Left ventricle myocardium inferior (tissue), 1 donor: ENCODE results near the gene MEIOSIN. TPM values are rescaled to one million over a fixed set of nuclear protein-coding genes. Genes with fewer than 3 reads are reported as not detected.

Source experiments
- DNase-seq: peaks from one replicate; pipeline ENCODE4 v3.0.0-alpha.2; 2020
- H3K27ac ChIP-seq: fragments of 200-600 bp; replicated peaks from 2 replicates; pipeline ENCODE4 v1.8.0; 2021
- H3K27me3 ChIP-seq: fragments of 200-600 bp; 2 replicates; pipeline ENCODE4 v1.8.0; 2021; ENCODE audit warnings: low read depth
- H3K36me3 ChIP-seq: fragments of 200-600 bp; 2 replicates; pipeline ENCODE4 v1.8.0; 2021
- H3K4me1 ChIP-seq: fragments of 200-600 bp; 2 replicates; pipeline ENCODE4 v1.8.0; 2021
- H3K4me3 ChIP-seq: fragments of 200-600 bp; 2 replicates; pipeline ENCODE4 v1.8.0; 2021; ENCODE audit warnings: mild to moderate bottlenecking, moderate library complexity
- H3K9me3 ChIP-seq: fragments of 200-600 bp; replicated peaks from 2 replicates; pipeline ENCODE4 v1.8.0; 2021
- intact Hi-C: fragments of 100-400 bp; cut with micrococcal nuclease; formaldehyde crosslinking; loops from one replicate; pipeline ENCODE4 v1.11.0; 2022
- total RNA-seq: library from RNA; stranded (reverse); fragmentation: NEBNext Ultra II Directional; extraction: Animal tissue kit (Norgen Biotek cat#: 25700); gene quantifications from one replicate; pipeline ENCODE4 v1.2.1, GENCODE V29; 2021
- TF ChIP-seq, protein P1 (sequence below): fragments of 200-600 bp; IDR thresholded peaks from 2 replicates; pipeline ENCODE4 v1.8.0; 2021; ENCODE audit warnings: antibody characterized with exemption, mild to moderate bottlenecking, borderline replicate concordance
- donor health status: DM: no; HTN: yes; CAD: no; lungs with severe emphysema.

MEIOSIN gene
- total RNA-seq, 1 donor from 2014 or later: not detected

DNA sequence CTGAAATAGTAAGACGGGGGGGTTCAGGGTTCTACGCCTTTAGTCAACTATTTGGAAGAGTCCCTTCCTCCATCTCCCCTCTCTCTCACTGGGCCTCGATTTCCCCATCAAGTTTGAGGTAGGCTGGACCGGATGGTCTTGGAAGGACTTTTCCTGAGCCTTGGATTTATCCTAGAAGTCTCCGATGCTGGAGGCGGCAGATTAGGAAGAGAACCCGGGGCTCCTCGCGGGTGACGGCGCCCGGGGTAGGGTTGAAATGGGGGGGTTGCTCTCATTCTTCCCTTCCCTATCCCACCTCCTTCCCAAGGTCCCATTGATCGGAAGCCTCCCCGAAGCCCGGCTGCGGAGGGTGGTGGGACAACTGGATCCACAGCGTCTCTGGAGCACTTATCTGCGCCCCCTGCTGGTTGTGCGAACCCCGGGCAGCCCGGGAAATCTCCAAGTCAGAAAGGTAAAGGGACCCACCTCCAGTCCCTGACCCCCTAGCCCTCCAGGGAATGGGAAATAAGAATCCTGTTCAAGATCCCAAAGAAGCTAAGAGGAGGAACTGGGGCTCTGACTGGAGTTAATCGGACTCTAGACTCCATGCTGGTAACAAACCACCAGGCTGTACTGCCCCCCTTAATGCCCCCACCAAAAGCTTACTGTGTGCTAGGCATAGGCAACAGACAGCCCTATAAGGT is 40.0 kb upstream of the MEIOSIN start:
- intact Hi-C loops: no loop called here
- peaks cover 28% of the 10 kb centered on the region for H3K4me1 ChIP-seq
- DNase-seq: peak; percentile 79
- peak overlapping the region; percentile 73 for H3K4me3 ChIP-seq
- no peaks in the 10 kb centered on the region for H3K27me3 ChIP-seq
- H3K9me3 ChIP-seq: no peaks in the 10 kb centered on the region
- TF ChIP-seq, protein P1, sequence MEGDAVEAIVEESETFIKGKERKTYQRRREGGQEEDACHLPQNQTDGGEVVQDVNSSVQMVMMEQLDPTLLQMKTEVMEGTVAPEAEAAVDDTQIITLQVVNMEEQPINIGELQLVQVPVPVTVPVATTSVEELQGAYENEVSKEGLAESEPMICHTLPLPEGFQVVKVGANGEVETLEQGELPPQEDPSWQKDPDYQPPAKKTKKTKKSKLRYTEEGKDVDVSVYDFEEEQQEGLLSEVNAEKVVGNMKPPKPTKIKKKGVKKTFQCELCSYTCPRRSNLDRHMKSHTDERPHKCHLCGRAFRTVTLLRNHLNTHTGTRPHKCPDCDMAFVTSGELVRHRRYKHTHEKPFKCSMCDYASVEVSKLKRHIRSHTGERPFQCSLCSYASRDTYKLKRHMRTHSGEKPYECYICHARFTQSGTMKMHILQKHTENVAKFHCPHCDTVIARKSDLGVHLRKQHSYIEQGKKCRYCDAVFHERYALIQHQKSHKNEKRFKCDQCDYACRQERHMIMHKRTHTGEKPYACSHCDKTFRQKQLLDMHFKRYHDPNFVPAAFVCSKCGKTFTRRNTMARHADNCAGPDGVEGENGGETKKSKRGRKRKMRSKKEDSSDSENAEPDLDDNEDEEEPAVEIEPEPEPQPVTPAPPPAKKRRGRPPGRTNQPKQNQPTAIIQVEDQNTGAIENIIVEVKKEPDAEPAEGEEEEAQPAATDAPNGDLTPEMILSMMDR: peak; percentile 93
- H3K36me3 ChIP-seq: peaks cover 7% of the 10 kb centered on the region
- H3K27ac ChIP-seq: peak overlapping the region; percentile 83

DNA sequence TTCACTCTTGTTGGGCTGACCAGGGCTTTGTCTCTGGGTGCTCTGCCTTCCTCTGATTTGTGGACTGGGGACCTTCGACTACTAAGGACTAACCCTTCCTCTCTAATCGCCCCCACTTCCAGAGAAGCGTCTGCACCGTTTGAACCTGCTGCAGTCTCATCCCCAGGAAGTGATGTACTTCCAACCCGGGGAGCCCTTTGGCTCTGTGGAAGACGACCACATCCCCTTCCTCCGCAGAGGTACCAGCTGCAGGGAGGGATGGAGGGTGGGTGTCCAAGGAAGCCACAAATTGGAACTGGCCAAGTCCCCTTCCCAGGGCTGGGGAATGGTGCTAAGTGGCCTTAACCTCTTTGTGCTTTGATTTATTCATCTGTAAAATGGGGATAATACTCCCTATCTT is 31.6 kb upstream of the MEIOSIN start:
- DNase-seq: no peak
- no peak overlapping the region for H3K4me3 ChIP-seq
- intact Hi-C loops: no loop called here

GRCh38 chr19:45705115-45705514 is 28.1 kb upstream of the MEIOSIN start:
- intact Hi-C loops: no loop called here
- DNase-seq: no peak

More for the DNA sequence above, 31.6 kb upstream of the MEIOSIN start:
- Histone ChIP-seq H3K9me3 (no peaks in the 10 kb centered on the region), H3K4me1 (no peaks in the 10 kb centered on the region), H3K27me3 (no peaks in the 10 kb centered on the region), H3K36me3 (peaks cover 3% of the 10 kb centered on the region), H3K27ac (no peak overlapping the region)
- TF ChIP-seq, protein P1: no peak

DNA sequence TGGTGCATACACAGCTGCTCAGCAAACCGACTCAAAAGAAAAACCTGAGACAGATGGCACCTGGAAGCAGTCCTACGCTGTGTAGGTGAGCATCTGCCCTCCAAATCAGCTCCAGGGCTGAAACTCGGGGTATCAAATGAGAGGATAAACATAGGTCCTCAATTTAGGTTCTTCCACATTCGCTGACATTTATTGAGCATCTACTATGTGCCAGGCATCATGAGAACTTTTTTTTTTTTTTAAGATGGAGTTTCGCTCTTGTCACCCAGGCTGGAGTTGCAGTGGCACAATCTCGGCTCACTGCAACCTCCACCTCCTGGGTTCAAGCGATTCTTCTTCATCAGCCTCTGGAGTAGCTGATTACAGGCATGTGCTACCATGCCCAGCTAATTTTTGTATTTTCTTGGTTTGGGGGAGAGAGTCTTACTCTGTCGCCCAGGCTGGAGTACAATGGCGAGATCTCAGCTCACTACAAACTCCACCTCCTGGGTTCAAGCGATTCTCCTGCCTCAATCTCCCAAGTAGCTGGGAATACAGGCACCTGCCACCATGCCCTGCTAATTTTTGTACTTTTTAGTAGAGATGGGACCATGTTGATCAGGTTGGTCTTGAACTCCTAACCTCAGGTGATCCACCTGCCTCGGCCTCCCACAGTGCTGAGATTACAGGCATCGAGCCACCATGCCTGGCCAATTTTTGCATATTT is 27.4 kb upstream of the MEIOSIN start:
- DNase-seq: no peak
- no peaks in the 10 kb centered on the region for H3K4me1 ChIP-seq
- no peak overlapping the region for H3K4me3 ChIP-seq
- H3K27me3 ChIP-seq: no peaks in the 10 kb centered on the region
- TF ChIP-seq, protein P1: no peak
- intact Hi-C loops: no loop called here
- H3K36me3 ChIP-seq: peaks cover 3% of the 10 kb centered on the region
- H3K27ac ChIP-seq: no peak overlapping the region
- no peaks in the 10 kb centered on the region for H3K9me3 ChIP-seq

More at GRCh38 chr19:45705115-45705514, 28.1 kb upstream of the MEIOSIN start:
- Histone ChIP-seq H3K9me3 (no peaks in the 10 kb centered on the region), H3K4me3 (no peak overlapping the region), H3K36me3 (peaks cover 3% of the 10 kb centered on the region), H3K27me3 (no peaks in the 10 kb centered on the region), H3K4me1 (no peaks in the 10 kb centered on the region), H3K27ac (no peak overlapping the region)
- TF ChIP-seq, protein P1: no peak

DNA sequence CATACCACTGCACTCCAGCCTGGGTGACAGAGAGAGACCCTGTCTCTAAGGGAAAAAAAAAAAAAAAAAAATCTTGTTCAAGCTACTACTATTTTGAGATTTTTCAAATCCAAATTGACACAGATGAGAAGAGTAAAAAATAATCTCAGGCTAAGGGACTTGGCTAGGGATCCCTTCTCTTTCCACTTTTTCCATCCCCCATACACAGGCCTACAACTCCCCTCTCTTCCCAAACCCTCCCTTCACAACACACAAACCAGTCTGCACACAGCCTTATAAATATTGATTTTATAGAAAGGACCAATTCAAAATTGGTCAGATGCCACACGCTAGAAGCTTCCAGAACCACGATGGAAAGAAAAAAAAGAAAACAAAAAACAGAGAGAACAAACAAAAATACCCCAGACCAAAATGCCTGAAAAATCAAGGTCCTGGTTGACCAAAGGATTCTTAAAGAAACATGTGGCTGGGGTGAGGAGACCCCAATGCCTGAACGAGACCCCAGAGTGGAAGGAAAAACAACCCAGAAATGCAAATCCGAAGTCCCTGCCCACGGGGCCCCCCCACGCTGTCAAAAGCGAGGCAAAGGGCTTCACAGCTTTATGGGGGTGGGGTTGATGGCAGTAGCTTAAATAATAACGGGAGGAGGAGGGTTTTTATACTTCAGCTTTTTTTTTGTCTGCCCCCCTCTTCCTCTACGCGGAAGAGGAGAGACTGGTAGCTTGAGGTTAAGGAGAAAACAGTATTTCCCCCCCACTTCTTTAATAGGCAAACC is 22.7 kb upstream of the MEIOSIN start:
- DNase-seq: no peak
- H3K9me3 ChIP-seq: no peaks in the 10 kb centered on the region
- H3K36me3 ChIP-seq: peaks cover 19% of the 10 kb centered on the region
- no peak overlapping the region for H3K4me3 ChIP-seq
- TF ChIP-seq, protein P1: no peak
- intact Hi-C loops: no loop called here
- peak overlapping the region; percentile 19 for H3K27ac ChIP-seq
- H3K4me1 ChIP-seq: no peaks in the 10 kb centered on the region
- H3K27me3 ChIP-seq: no peaks in the 10 kb centered on the region
